Stimulated activated CD8-positive, alpha-beta memory T cell treated with anti-CD3 and anti-CD28 coated beads, Interleukin-4, amount 100 ng/mL, for 1 hour (primary cell): Measurements from ENCODE around the gene GRM5.
"Not testable (repeated sequence)": the region's sequence is repeated elsewhere in the genome, so short reads cannot be mapped to it uniquely, and the experiment has no call there.

ENCODE experiments used
- DNase-seq, 2 donors: peaks; one replicate each; pipeline ENCODE4 v3.0.0-alpha.2; 2020; ENCODE audit warnings: low read depth in 2 of 2, low spot score in 1 of 2

The GRM5 gene

DNA sequence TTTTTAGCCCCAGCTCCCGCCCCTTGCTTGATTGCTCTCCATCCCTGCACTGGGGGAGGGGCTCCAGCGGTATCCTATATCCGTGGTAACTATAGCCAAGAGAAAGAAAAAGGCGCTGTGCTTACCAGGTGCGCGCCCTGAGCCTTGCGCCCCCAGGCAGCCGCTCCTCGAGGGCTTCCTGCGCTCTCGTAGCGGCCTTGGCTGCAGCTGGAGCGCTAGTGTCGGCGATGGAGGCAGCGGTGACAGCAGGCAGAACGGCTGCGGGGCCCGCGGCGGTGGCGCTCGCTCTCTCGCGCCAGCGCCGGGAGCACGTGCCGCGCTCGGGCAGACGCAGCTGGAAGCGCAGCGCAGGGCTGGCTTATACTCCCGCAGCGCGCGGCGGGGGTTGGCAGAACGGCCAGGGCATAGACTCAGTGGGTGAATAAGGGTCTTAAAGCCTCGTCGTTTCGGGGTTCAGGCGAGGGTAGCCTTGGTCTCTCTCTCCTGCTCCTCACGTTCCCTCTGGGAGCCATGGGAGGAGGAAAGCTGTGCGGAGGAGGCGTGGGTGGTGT is at the start of gene GRM5:
GRM5 (minus strand) TSS at position 332 of the 551 bp plus-strand sequence. CDS start 18,110 bp downstream, outside the sequence.
- not testable (repeated sequence) for DNase-seq

DNA sequence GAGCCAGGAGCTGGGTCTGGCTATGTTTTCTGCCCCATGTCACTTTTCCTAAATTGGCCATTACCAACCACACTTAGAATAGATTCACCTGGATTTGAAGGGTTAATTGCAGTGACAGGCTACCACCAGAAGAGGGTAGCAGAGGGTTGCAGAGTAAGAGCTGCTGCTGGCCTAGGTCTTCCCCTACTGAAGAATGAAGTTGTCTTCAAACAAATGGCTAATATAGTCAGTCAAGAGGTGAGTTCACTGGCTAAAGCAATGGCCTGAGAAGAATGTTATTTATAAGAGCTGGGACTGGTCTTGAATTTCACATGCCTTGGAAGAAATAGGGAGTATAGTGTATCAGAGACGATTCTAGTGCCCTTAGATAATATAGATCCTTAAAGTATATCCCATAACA is 32.2 kb upstream of the GRM5 start:
- not testable (repeated sequence) for DNase-seq

- DNase-seq = not testable (repeated sequence)
Measured at GRCh38 chr11:89093806-89094205, 28.0 kb upstream of the GRM5 start.

DNA sequence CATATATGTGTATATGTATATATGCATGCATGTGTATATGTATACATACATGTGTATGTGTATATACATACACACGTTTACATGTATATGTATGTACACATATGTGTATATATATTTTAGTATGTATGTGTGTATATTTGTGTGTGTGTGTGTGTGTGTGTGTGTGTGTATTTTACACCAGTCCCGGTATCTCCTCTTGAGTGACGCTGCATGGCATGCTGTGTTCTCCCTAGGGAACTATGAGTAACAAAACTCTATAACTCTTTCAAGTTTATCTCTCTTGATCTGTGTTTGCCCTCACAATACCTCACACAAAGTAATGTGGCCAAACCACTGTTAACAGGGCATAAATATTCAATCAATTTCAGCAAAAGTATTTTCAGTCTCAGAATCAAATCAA is 19.2 kb upstream of the GRM5 start:
- DNase-seq = not testable (repeated sequence)

DNA sequence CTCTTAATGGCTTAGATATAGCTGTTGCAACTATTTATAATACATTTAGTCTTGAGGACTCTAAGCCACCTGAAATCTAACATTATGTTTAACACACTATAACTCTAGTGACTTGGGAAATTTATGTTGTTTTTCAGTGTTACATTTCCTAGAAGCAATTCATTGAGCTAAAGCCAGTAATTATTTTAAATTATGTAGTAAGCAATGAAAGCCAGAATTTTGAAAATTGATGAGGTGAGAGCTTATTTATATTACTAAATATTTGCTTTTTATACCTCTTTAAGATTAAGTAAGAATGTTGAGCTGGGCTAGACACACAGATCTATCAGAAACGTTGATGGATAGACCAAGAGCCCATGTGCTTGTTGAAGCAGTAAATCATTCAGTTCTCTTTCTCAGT is 5.1 kb upstream of the GRM5 start:
- not testable (repeated sequence) for DNase-seq

DNA sequence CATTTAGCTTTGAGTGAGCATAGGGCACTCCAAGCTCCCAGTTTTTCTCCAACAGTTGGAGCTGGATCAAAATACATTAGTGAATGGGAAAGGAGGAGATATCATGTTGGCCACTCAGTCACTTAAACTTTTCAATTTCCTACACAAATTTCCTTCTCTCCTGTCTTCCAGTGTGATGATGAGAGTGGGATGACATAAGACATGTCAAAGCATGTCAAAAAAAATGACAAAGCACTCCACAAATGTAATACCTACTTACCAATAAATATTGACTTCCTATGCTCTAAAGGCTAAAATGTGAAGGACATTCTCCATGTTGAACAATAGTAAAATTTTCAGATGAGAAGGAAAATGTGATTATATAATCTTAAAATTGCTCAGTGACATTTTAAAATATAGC is 1.5 kb upstream of the GRM5 start:
- no peak for DNase-seq

DNA sequence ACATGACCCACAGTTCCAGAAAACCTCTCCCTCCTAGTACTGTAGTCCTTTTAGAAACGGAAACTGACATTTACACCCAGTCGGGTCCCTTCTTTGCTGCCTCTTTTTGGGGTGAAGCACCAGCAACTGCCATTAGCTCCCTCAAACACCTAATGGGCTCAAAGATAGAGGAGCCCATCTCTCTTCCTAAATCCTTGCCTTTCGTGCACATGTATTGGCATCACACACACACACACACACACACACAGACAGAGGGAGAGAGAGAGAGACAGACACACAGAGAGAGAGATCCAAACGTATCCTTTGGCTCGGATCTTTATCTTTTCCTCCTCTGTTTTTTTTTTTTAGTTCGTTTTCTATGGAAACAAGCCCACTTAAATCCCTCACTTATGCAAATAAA is 716 bp downstream of the GRM5 start:
- DNase-seq = no peak

DNA sequence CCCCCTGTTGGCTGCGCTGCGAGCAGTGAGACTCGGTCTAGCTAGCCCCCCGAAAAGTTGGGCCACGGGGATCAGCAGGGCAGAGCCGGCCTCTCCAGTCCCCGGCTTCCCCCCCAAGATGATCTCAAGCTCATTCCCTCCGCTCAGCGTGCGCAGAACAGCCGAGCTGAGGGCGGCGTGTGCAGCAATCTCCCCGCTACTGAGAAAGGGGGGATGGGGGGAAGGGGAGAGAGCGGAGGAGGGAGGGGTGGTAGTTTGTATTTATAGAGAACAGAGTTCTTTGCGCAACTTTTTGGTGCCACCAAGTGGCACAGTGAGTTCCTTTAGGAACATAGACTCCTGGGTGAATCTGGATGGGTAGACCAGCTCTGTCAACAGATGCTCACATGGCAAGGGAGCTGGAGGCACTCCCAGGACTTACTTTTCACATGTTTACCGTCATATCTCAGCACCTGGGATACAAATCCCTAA is 2.3 kb downstream of the GRM5 start:
- DNase-seq = not testable (repeated sequence)

GRCh38 chr11:89062771-89063298 is 2.9 kb downstream of the GRM5 start:
- DNase-seq = not testable (repeated sequence)

- DNase-seq = not testable (repeated sequence)
Measured at GRCh38 chr11:89061839-89062238, 3.9 kb downstream of the GRM5 start.

GRCh38 chr11:89057406-89057805 is 8.4 kb downstream of the GRM5 start:
- DNase-seq = not testable (repeated sequence)

DNA sequence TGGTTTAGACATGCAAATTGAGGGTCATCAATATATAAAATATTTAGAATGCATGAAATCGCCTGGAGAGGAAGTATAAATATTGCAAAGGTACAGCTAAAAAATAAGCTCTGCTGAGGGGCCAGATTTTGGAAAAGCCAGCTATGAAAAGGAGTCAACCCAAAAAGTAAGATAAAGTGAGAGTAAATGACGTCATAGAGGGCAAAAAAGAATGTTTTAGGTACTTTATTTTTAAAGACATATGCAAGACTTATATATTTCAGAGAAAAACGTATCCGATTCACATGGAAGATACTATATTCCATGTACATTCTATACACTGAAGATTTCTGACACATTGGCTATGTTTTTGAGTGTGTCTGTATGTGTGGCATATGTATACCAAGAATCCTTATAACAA is 13.6 kb downstream of the GRM5 start:
- no peak for DNase-seq

GRCh38 chr11:89047159-89047558 is 18.6 kb downstream of the GRM5 start:
- not testable (repeated sequence) for DNase-seq

DNA sequence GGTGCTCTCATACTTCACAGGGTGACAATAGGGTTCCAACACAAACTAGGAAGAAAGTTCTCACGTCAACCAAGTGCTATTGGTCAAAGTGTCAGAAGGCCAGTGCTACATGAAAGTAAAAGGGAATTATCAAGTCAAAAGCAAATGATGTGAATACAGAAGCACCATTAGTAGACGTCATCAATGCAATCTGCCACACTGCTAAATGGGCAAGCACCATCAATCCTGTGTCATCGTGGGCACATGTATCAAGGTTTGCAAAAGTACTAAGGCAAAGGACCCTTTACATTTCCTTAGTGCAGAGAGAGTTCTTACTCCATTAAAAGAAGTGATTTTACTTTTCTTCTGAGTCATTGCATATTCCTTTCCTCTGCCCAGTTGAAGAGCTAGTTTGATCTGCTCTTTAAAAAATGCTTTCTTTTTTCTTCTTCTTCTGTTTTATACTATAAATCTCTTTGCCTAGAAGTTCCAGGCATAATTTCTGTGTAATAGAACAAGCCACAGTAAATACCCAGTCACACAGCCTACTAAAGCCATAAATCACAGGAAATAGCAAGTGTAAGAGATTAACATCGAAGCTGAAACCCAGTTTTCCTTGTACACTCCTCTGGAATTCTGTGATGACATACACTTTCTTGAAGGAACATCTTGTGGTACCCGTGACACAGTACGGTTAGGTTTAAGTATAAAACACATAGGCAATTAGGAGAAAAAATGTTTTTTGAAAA is 21.8 kb downstream of the GRM5 start:
- not testable (repeated sequence) for DNase-seq

DNA sequence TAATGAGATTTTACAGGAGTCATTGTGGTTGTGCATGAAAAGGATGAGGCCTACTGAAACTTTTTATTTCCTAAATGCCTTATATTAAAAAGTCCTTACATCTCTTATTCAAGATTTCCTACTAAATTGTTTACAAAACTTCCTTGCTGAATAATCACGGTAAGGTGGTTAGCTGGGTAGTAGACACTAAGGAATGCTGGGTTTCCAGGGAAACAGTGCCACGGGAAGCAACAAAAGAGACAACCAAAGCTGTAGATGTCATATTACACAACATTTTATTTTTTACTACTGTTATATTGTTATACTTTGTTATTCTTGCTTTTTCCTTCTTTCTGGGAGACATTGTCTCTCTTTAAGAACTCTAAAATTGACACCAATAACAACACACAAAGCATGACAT is 36.1 kb downstream of the GRM5 start:
- DNase-seq = not testable (repeated sequence)

- no peak for DNase-seq
Measured at GRCh38 chr11:89021339-89021738, 44.4 kb downstream of the GRM5 start.

- not testable (repeated sequence) for DNase-seq
Measured at GRCh38 chr11:89019827-89020547, 45.8 kb downstream of the GRM5 start.

GRCh38 chr11:89016214-89016613 is 49.6 kb downstream of the GRM5 start:
- DNase-seq = no peak

DNA sequence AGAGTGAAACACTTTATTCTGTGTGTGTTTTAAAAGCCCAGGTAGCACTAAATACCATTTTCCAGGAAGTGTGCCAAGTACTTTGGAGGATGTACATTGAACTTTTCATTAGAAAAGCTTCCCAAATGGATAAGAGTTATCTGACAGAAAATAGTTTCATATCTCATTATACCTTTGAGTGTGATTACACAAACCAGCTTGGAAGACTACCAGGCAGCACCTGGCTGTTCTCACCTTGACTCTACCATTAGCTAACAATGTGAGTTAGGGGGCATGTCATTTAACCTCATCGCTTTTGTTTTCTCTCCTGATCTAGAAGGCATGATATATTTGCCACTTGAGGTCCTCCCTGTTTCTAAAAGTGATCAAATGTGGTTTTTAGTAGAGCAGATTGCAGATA is 50.2 kb downstream of the GRM5 start:
- DNase-seq = no peak

DNA sequence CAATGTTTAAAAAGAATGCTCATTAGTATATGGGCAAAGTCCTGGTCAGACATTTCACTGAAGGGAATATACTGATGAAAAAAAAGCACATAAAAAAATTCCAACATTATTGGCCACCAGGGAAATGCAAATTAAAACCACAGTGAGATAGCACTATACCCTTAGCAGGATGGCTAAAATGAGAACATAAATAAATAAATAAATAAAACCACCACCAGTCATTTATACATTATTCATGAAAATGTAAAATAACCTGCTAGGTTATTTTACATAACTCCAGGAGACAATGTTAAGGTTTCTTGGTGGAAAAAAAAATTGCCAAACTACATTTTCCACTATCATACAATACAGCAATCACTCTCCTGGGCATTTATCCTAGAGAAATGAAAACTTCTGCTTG is 64.9 kb downstream of the GRM5 start:
- DNase-seq = not testable (repeated sequence)

- DNase-seq = no peak
Measured at GRCh38 chr11:88979641-88980040, 86.1 kb downstream of the GRM5 start.

GRCh38 chr11:88978992-88979391 is 86.8 kb downstream of the GRM5 start:
- DNase-seq = not testable (repeated sequence)
